C4-2B (cell line): ENCODE data around the gene ERCC1.

ENCODE experiments used
- H3K27ac ChIP-seq: fragments of 450-650 bp; 2 replicates; pipeline ENCODE4 v1.5.1; 2017
- CTCF ChIP-seq: fragments of 450-650 bp; conservative IDR thresholded peaks from 2 replicates; pipeline ENCODE4 v1.5.1; 2017; ENCODE audit warnings: mild to moderate bottlenecking
- ZFX ChIP-seq: fragments of 450-650 bp; IDR thresholded peaks from 2 replicates; pipeline ENCODE4 v1.6.1; 2017

The ERCC1 gene

DNA sequence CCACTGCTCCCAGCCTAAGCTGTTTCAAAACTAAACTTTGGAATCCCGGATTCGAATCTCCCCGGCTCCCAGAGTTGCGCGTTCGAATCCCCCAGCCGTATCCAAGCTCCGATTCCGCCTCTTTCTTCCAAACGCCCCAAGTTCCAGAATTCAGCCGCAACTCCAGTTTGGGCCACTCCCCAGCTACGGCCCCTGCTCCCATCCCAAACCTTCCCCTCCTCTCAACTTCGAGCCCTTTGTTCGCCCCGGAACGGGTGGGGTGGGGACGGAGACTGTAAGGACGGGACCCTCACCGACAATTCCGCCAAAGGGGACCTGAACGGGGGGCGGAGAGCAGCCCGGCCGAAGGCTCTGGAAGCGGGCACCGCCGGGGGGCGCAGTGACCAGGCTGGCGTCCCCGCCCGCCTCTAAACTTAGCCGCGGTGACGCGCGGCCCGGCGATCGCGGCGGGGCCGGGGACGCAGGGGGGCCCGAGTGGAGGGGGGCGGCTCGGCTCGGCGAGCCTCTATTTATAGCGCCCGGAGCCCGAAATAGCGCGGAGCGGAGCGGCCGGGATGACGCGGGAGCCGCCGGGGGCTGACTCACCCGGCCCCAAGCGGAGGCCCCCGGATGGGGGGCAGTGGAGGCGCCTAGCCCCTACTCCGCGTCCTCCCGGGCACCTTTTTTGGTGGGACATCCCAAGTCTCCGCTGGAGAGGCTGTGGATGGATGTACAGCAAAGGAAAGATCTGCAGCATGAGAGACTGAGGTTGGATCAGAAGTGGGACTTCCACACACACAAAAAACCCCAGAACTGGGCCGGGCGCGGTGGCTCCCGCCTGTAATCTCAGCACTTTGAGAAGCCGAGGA lies 4.9 kb upstream of the ERCC1 start:
- TF ChIP-seq ZFX (no peak), CTCF (no peak)
- no peak overlapping the region for H3K27ac ChIP-seq

DNA sequence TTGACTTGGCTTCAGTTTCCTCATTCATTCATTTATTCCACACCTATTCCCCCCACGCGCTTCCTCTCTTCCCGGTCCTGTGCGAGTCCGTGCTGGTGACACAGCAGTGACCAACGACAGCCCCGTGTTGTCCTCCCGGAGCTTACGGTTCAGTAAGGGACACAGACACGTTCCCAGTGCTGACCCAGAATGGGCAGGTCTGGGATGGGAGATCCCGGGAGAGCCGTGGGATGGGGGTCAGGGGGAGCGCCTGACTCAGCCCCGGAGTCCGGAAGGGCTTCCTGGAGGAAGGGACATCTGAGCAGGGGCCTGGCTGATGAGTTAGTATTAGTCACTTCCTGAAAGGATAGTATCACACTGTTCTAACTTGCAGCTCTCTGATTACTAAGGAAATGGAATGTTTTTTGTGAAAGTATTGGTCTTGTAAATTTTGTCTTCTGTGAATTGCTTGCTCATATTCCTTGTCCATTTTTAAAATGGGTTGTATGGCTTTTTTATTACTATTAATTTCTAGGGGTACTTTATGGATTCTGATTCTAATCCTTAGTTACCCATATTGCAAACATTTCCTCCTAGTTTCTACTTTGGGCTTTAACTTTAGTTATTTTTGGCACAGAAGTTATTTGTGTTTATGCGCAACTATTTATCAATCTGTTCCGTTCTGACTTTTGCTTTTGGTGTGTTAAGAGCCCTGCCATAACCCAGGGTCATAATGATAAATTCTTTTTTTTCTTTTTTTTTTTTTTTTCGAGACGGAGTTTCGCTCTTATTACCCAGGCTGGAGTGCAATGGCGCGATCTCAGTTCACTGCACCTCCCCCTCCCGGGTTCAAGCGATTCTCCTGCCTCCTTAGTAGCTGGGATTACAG lies 708 bp upstream of the ERCC1 start:
- TF ChIP-seq ZFX (no peak), CTCF (no peak)
- H3K27ac ChIP-seq, result peak overlapping the region; percentile 90

GRCh38 chr19:45423033-45423588 lies 606 bp downstream of the ERCC1 start:
- no peak for TF ChIP-seq CTCF
- no peak for TF ChIP-seq ZFX
- H3K27ac ChIP-seq, result peak overlapping the region; percentile 90

GRCh38 chr19:45421947-45422498 lies 1.7 kb downstream of the ERCC1 start:
- TF ChIP-seq ZFX (no peak), CTCF (no peak)
- no peak overlapping the region for H3K27ac ChIP-seq

- H3K27ac ChIP-seq, result no peak overlapping the region
These were observed 2.8 kb downstream of the ERCC1 start for GRCh38 chr19:45420871-45421270.

DNA sequence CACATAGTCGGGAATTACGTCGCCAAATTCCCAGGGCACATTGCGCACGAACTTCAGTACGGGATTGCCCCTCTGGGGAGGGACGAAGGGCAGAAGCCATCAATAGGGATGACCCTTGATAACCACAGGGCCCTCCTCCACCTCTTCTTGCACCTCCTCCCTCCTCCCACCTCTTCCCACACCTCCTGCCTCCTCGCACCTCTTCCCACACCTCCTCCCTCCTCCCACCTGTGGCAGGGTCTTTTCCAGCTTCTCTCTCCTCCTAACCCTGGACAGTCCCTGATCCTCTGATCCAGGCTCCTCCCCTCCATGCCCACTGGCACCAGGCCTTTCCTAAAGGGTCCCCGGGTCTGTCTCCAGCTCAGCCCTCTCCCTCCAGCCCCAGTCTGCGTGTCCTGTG lies 3.4 kb downstream of the ERCC1 start:
- no peak for TF ChIP-seq ZFX
- TF ChIP-seq CTCF, result no peak
- no peak overlapping the region for H3K27ac ChIP-seq

More at GRCh38 chr19:45420871-45421270, 2.8 kb downstream of the ERCC1 start:
- TF ChIP-seq ZFX, result no peak
- TF ChIP-seq CTCF, result no peak
